Retinal pigment epithelial cell (primary cell): Measurements from ENCODE around the gene HS3ST5.

Experiments
- DNase-seq: peaks from one replicate; pipeline ENCODE4 v3.0.0-alpha.2; 2010; ENCODE audit warnings: low read depth
- H3K4me3 ChIP-seq: 2 replicates; pipeline ENCODE4 v1.5.1; 2011; ENCODE audit warnings: mild to moderate bottlenecking, low read length, control low read depth, moderate library complexity
- CTCF ChIP-seq: conservative IDR thresholded peaks from 2 replicates; pipeline ENCODE4 v1.5.1; 2011; ENCODE audit warnings: low read depth, low read length, control low read depth, inconsistent platforms

Gene HS3ST5

DNA sequence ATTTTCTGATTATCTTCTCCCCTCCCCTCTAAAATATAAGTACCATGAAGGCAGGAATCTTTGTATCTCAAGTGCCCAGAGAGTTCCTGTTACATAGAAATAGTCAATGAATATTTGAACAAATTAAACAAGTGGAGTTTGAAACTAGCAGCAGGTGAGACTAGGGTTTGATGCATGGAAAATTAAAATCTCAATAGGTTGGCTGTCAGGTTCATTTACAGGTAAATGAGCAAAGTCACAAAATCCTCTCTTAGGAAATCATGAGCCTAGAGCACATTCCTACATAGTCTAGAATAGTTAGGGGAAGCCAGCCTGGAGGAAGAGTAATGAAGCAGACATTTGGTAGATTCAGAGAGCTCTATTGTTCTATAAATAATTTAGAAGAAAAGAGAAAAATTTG is 140.4 kb downstream of the HS3ST5 start:
- no peak for TF ChIP-seq CTCF
- DNase-seq: no peak
- no peak overlapping the region for H3K4me3 ChIP-seq

GRCh38 chr6:114200891-114201290 is 141.9 kb downstream of the HS3ST5 start:
- no peak overlapping the region for H3K4me3 ChIP-seq
- DNase-seq: no peak
- no peak for TF ChIP-seq CTCF

- no peak overlapping the region for H3K4me3 ChIP-seq
- DNase-seq: no peak
These were observed 147.0 kb downstream of the HS3ST5 start for GRCh38 chr6:114195631-114196403.

DNA sequence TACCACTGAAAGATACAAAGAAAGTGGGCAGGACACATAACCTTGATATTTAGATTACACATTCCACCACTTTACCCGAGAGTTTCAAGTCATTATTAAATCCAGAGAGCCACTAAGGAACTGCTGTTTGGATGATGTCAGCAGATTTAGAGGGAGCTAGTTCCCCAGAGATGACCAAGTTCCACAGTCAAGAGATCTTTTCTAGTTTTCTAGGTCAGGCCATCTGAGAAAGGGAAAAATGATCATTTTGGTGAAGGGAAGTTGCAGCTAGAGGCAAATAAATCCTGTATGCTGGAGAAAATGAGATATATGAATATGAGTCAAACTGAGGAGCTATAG is 147.8 kb downstream of the HS3ST5 start:
- no peak for TF ChIP-seq CTCF
- DNase-seq: no peak
- H3K4me3 ChIP-seq: no peak overlapping the region

More at GRCh38 chr6:114195631-114196403, 147.0 kb downstream of the HS3ST5 start:
- TF ChIP-seq CTCF: no peak

DNA sequence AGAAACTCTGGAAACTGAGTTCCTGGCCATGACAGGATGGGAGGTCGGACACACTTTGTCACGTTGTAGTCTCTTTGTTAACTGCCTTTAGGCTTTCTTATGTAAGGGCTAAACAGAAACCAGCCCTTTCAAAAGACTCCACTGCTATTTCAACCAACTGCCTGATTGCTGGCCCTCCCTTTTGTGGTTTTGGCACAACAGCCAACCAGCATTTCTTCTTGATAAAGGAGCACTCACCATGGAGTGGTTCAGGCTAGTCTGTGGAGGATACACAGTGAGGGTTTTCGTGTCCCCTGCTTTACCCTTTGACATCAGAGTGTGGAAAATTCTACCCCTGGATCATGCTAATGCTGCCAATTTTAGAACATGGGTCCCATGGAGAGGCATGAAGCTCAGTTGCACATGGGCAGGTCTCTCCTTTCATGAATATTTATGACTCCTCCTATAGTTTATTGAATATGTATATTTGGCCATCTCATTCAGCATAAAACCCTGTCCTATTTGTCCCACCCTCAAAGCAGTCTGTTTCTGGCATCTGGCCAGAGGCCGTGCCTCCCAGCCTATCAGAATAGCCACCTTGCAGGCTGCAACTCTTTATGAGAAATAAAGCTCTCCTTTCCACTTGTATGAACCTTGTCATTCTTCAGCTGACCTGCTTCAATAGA is 148.3 kb downstream of the HS3ST5 start:
- DNase-seq: no peak
- H3K4me3 ChIP-seq: no peak overlapping the region
- no peak for TF ChIP-seq CTCF

DNA sequence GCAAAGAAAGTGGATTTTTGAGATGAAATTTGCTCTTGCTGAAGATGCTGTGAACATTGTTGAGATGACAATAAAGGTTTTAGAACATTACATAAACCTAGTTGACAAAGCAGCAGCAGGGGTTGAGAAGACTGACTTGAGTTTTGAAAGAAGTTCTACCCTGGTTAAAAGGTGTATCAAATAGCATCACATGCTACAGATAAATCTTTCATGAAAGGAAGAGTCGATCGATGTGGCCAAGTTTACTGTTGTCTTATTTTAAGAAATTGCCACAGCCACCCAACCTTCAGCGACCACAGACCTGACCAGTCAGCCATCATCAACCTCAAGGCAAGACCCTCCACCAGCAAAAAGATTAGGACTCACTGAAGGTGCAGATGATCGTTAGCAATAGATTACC is 155.3 kb downstream of the HS3ST5 start:
- no peak overlapping the region for H3K4me3 ChIP-seq
- TF ChIP-seq CTCF: no peak

DNA sequence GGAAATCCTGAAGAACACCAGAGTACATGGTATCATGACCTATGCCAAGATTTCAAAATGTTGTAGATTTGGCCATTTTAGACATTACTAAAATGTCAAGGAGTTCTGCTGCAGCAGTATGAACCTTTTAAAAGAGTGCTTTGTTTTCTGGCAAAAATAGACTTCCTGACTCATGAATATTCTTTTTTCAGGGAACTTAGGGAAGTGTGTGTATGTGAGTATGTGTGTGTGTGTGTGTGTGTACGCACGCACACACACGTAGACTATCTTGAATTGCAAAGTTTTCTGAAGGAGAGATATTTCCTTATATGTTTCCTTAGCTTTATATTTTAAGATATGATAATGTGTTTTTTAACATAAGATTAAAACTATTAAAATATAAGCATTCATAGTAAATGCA is 161.2 kb downstream of the HS3ST5 start:
- H3K4me3 ChIP-seq: no peak overlapping the region
- no peak for DNase-seq
- no peak for TF ChIP-seq CTCF

More for the DNA sequence above, 155.3 kb downstream of the HS3ST5 start:
- no peak for DNase-seq
